Upper lobe of right lung (tissue), 1 donor: ENCODE results near the gene C2CD2. TPM values are rescaled to one million over a fixed set of nuclear protein-coding genes. Genes with fewer than 3 reads are reported as not detected.

Experiments
- ATAC-seq: fragments of 200-7000 bp; cut with Tn5 transposase; one replicate; pipeline ENCODE4 v1.9.1; 2020; ENCODE audit warnings: mild to moderate bottlenecking, moderate library complexity
- DNase-seq: peaks from one replicate; pipeline ENCODE4 v3.0.0-alpha.2; 2020
- H3K27ac ChIP-seq: fragments of 200-600 bp; one replicate; pipeline ENCODE4 v1.8.0; 2022
- H3K27me3 ChIP-seq: fragments of 200-600 bp; one replicate; pipeline ENCODE4 v1.8.0; 2022; ENCODE audit warnings: mild to moderate bottlenecking
- H3K36me3 ChIP-seq: fragments of 200-600 bp; one replicate; pipeline ENCODE4 v1.8.0; 2022
- H3K4me1 ChIP-seq: fragments of 200-600 bp; one replicate; pipeline ENCODE4 v1.8.0; 2022
- H3K4me3 ChIP-seq: fragments of 200-600 bp; one replicate; pipeline ENCODE4 v1.8.0; 2022; ENCODE audit warnings: mild to moderate bottlenecking
- H3K9me3 ChIP-seq: fragments of 200-600 bp; one replicate; pipeline ENCODE4 v1.8.0; 2022
- CTCF ChIP-seq: fragments of 200-600 bp; IDR thresholded peaks from one replicate; pipeline ENCODE4 v1.8.0; 2022; ENCODE audit warnings: antibody characterized with exemption
- intact Hi-C: fragments of 100-400 bp; cut with DNase I; formaldehyde crosslinking; loops from one replicate; pipeline ENCODE4 v1.11.0; 2022
- total RNA-seq: library from RNA; stranded (reverse); fragmentation: NEBNext Ultra II Directional; extraction: Animal tissue kit (Norgen Biotek cat#: 25700); gene quantifications from one replicate; pipeline ENCODE4 v1.2.1, GENCODE V29; 2021
- donor health status: DM: no; HTN: yes; CAD: no; lungs with severe emphysema.

The C2CD2 gene
- total RNA-seq, 1 donor from 2014 or later = 26.4 TPM

GRCh38 chr21:41932191-41932575 is 21.6 kb downstream of the C2CD2 start:
- no peak for TF ChIP-seq CTCF

GRCh38 chr21:41931041-41931451 is 22.8 kb downstream of the C2CD2 start:
- H3K27me3 ChIP-seq = no peaks in the 10 kb centered on the region
- no peaks in the 10 kb centered on the region for H3K36me3 ChIP-seq
- intact Hi-C loops = no loop called here
- no peaks in the 10 kb centered on the region for H3K9me3 ChIP-seq
- TF ChIP-seq CTCF = no peak
- H3K4me1 ChIP-seq = peaks cover 53% of the 10 kb centered on the region
- H3K27ac ChIP-seq = no peak overlapping the region
- no peak for DNase-seq
- H3K4me3 ChIP-seq = no peak overlapping the region
- ATAC-seq = no peak

More at GRCh38 chr21:41932191-41932575, 21.6 kb downstream of the C2CD2 start:
- ATAC-seq (no peak), DNase-seq (no peak)
- H3K27me3 ChIP-seq = no peaks in the 10 kb centered on the region
- H3K4me1 ChIP-seq = peaks cover 47% of the 10 kb centered on the region
- no peaks in the 10 kb centered on the region for H3K9me3 ChIP-seq
- H3K36me3 ChIP-seq = no peaks in the 10 kb centered on the region
- no peak overlapping the region for H3K4me3 ChIP-seq
- intact Hi-C loops = no loop called here
- no peak overlapping the region for H3K27ac ChIP-seq

GRCh38 chr21:41929248-41929647 is 24.6 kb downstream of the C2CD2 start:
- no peak for TF ChIP-seq CTCF
- Histone ChIP-seq H3K4me3 (no peak overlapping the region), H3K27ac (no peak overlapping the region), H3K9me3 (no peaks in the 10 kb centered on the region), H3K4me1 (peaks cover 61% of the 10 kb centered on the region), H3K36me3 (no peaks in the 10 kb centered on the region), H3K27me3 (no peaks in the 10 kb centered on the region)
- DNase-seq (no peak), ATAC-seq (no peak)
- intact Hi-C loops = no loop called here

GRCh38 chr21:41928621-41929220 is 25.1 kb downstream of the C2CD2 start:
- H3K27ac ChIP-seq = peak overlapping the region; percentile 20
- ATAC-seq = peak; percentile 11
- TF ChIP-seq CTCF = no peak
- no peaks in the 10 kb centered on the region for H3K27me3 ChIP-seq
- H3K4me3 ChIP-seq = no peak overlapping the region
- no peak for DNase-seq
- no peaks in the 10 kb centered on the region for H3K9me3 ChIP-seq
- peaks cover 61% of the 10 kb centered on the region for H3K4me1 ChIP-seq
- intact Hi-C loops = no loop called here
- no peaks in the 10 kb centered on the region for H3K36me3 ChIP-seq

GRCh38 chr21:41927727-41928409 is 25.9 kb downstream of the C2CD2 start:
- Histone ChIP-seq H3K4me3 (no peak overlapping the region), H3K4me1 (peaks cover 58% of the 10 kb centered on the region), H3K9me3 (no peaks in the 10 kb centered on the region), H3K27me3 (no peaks in the 10 kb centered on the region), H3K27ac (peak overlapping the region; percentile 93), H3K36me3 (no peaks in the 10 kb centered on the region)
- intact Hi-C loops = no loop called here
- no peak for TF ChIP-seq CTCF
- ATAC-seq = peak; percentile 76
- DNase-seq = no peak
